Liver (tissue), 9 donors: ENCODE results near the gene SEMA5A. TPM values are rescaled to one million over a fixed set of nuclear protein-coding genes. Genes with fewer than 3 reads are reported as not detected.

ENCODE experiments used
- DNase-seq: peaks from one replicate; pipeline ENCODE4 v3.0.0-alpha.2; 2017; ENCODE audit warnings: low spot score
- H3K27ac ChIP-seq, 2 donors: one replicate each; pipeline ENCODE4 v1.7.0; 2013; ENCODE audit warnings: inconsistent platforms in 2 of 2, low read length in 2 of 2, control low read depth in 1 of 2, low read depth in 1 of 2, mild to moderate bottlenecking in 1 of 2
- H3K27me3 ChIP-seq, 4 donors: one replicate each; pipeline versions ENCODE4 v1.6.1 to v1.7.0; 2013; ENCODE audit warnings: low read length in 3 of 4, inconsistent platforms in 1 of 4, mild to moderate bottlenecking in 1 of 4, moderate library complexity in 1 of 4; ENCODE audit not compliant: control insufficient read depth in 4 of 4, insufficient read depth in 4 of 4
- H3K36me3 ChIP-seq, 4 donors: one replicate each; pipeline versions ENCODE4 v1.6.1 to v1.7.0; 2013; ENCODE audit warnings: low read length in 3 of 4, mild to moderate bottlenecking in 3 of 4, low read depth in 1 of 4, moderate library complexity in 1 of 4; ENCODE audit not compliant: control insufficient read depth in 4 of 4, insufficient read depth in 3 of 4
- H3K4me1 ChIP-seq, 4 donors: one replicate each; pipeline versions ENCODE4 v1.6.1 to v1.7.0; 2013; ENCODE audit warnings: low read length in 3 of 4, mild to moderate bottlenecking in 3 of 4, moderate library complexity in 1 of 4; ENCODE audit not compliant: control insufficient read depth in 4 of 4, insufficient read depth in 4 of 4
- H3K4me3 ChIP-seq, 3 donors: one replicate each; pipeline versions ENCODE4 v1.6.1 to v1.7.0; 2013; ENCODE audit warnings: low read length in 3 of 3, control low read depth in 1 of 3, low read depth in 1 of 3, mild to moderate bottlenecking in 1 of 3
- H3K9ac ChIP-seq, 2 donors: one replicate each; pipeline ENCODE4 v1.7.0; 2013; ENCODE audit warnings: low read length in 2 of 2, mild to moderate bottlenecking in 2 of 2, moderate library complexity in 2 of 2, control low read depth in 1 of 2, low read depth in 1 of 2
- H3K9me3 ChIP-seq, 4 donors: one replicate each; pipeline versions ENCODE4 v1.6.1 to v1.7.0; 2013; ENCODE audit warnings: low read length in 3 of 4; ENCODE audit not compliant: control insufficient read depth in 4 of 4
- ATF3 ChIP-seq: IDR thresholded peaks from 2 replicates; pipeline ENCODE4 v1.6.1; 2016; ENCODE audit warnings: antibody characterized with exemption
- CTCF ChIP-seq: fragments of 150-350 bp; IDR thresholded peaks from 2 replicates; pipeline ENCODE4 v1.5.1; 2017; ENCODE audit warnings: improper control_type of control experiment, low read depth, low read length; ENCODE audit not compliant: missing input control
- EGR1 ChIP-seq, 2 donors: IDR thresholded peaks; 2 replicates each; pipeline ENCODE4 v1.6.1; 2016 to 2018; ENCODE audit warnings: antibody characterized with exemption in 2 of 2, low read depth in 2 of 2
- FOXA1 ChIP-seq: IDR thresholded peaks from 2 replicates; pipeline ENCODE4 v1.6.1; 2016; ENCODE audit warnings: antibody characterized with exemption
- FOXA2 ChIP-seq: IDR thresholded peaks from 2 replicates; pipeline ENCODE4 v1.6.1; 2016; ENCODE audit warnings: antibody characterized with exemption
- GABPA ChIP-seq, 2 donors: IDR thresholded peaks in 1 of 2; conservative IDR thresholded peaks in 1 of 2; 2 replicates each; pipeline ENCODE4 v1.6.1; 2016; ENCODE audit warnings: antibody characterized with exemption in 2 of 2, mild to moderate bottlenecking in 1 of 2, moderate library complexity in 1 of 2
- HNF4A ChIP-seq, 2 donors: conservative IDR thresholded peaks; 2 replicates each; pipeline ENCODE4 v1.6.1; 2016; ENCODE audit warnings: antibody characterized with exemption in 2 of 2, mild to moderate bottlenecking in 2 of 2
- HNF4G ChIP-seq: IDR thresholded peaks from 2 replicates; pipeline ENCODE4 v1.6.1; 2016; ENCODE audit warnings: antibody characterized with exemption
- JUND ChIP-seq, 2 donors: IDR thresholded peaks; 2 replicates each; pipeline ENCODE4 v1.6.1; 2016; ENCODE audit warnings: antibody characterized with exemption in 2 of 2
- MAX ChIP-seq: IDR thresholded peaks from 2 replicates; pipeline ENCODE4 v1.6.1; 2016; ENCODE audit warnings: antibody characterized with exemption
- NR2F2 ChIP-seq: IDR thresholded peaks from 2 replicates; pipeline ENCODE4 v1.6.1; 2016; ENCODE audit warnings: antibody characterized with exemption
- RAD21 ChIP-seq, 2 donors: IDR thresholded peaks; 2 replicates each; pipeline ENCODE4 v1.6.1; 2016; ENCODE audit warnings: antibody characterized with exemption in 2 of 2, mild to moderate bottlenecking in 2 of 2
- RXRA ChIP-seq, 2 donors: IDR thresholded peaks; 2 replicates each; pipeline ENCODE4 v1.6.1; 2017 to 2018; ENCODE audit warnings: antibody characterized with exemption in 2 of 2, mild to moderate bottlenecking in 1 of 2
- SP1 ChIP-seq: IDR thresholded peaks from 2 replicates; pipeline ENCODE4 v1.6.1; 2018; ENCODE audit warnings: antibody characterized with exemption, mild to moderate bottlenecking
- TAF1 ChIP-seq: conservative IDR thresholded peaks from 2 replicates; pipeline ENCODE4 v1.6.1; 2016; ENCODE audit warnings: antibody characterized with exemption, mild to moderate bottlenecking
- YY1 ChIP-seq: IDR thresholded peaks from 2 replicates; pipeline ENCODE4 v1.6.1; 2016; ENCODE audit warnings: antibody characterized with exemption, mild to moderate bottlenecking
- WGBS: extraction: QIAGEN DNeasy Blood & Tissue Kit; methylation state at CpG from one replicate; pipeline ENCODE4 v1.1.7; 2013; 5-methylcytosine and 5-hydroxymethylcytosine counted together
- polyA plus RNA-seq, 2 donors: library from polyadenylated mRNA; stranded (reverse) in 1 of 2; unstranded in 1 of 2; fragments of 200-250 nt in 1 of 2; fragments of >200 nt in 1 of 2; fragmentation: Nextera tagmentation in 1 of 2; extraction: Ambion mirVana in 1 of 2; gene quantifications; one replicate each; pipeline versions ENCODE4 v1.2.1 to v1.2.3, GENCODE V29; 2013 to 2015
- total RNA-seq, 2 donors: library from RNA; depleted of rRNA; stranded (reverse); fragments of >200 nt; gene quantifications; one replicate each; pipeline ENCODE4 v1.2.3, GENCODE V29; 2014
- TF ChIP-seq, protein P1 (sequence below): IDR thresholded peaks from 2 replicates; pipeline ENCODE4 v1.6.1; 2016; ENCODE audit warnings: antibody characterized with exemption
- TF ChIP-seq, protein P2 (sequence below): IDR thresholded peaks from 2 replicates; pipeline ENCODE4 v1.6.1; 2016; ENCODE audit warnings: antibody characterized with exemption, mild to moderate bottlenecking
- donor health status: healthy.
- donor health status: healthy.
- donor health status: healthy.
- donor health status: healthy.
- donor health status: healthy.

SEMA5A gene
- total and polyA plus RNA-seq, 4 donors, result 1.1 to 5.8 (median 3.2) TPM

- no peaks in the 10 kb centered on the region for H3K27me3 ChIP-seq
- H3K4me3 ChIP-seq, result no peak overlapping the region
- no peaks in the 10 kb centered on the region for H3K4me1 ChIP-seq
- no peak overlapping the region for H3K27ac ChIP-seq
- H3K9me3 ChIP-seq, result no peaks in the 10 kb centered on the region
- TF ChIP-seq GABPA (IDR thresholded peaks at IDR 0.05 in 1 of 2, conservative IDR thresholded peaks at IDR 0.05 in 1 of 2) (no peak), NR2F2 (no peak), YY1 (no peak), FOXA2 (no peak), SP1 (no peak), JUND (IDR thresholded peaks at IDR 0.05) (no peak), RAD21 (IDR thresholded peaks at IDR 0.05) (no peak), RXRA (IDR thresholded peaks at IDR 0.05) (no peak)
- TF ChIP-seq, protein P1, sequence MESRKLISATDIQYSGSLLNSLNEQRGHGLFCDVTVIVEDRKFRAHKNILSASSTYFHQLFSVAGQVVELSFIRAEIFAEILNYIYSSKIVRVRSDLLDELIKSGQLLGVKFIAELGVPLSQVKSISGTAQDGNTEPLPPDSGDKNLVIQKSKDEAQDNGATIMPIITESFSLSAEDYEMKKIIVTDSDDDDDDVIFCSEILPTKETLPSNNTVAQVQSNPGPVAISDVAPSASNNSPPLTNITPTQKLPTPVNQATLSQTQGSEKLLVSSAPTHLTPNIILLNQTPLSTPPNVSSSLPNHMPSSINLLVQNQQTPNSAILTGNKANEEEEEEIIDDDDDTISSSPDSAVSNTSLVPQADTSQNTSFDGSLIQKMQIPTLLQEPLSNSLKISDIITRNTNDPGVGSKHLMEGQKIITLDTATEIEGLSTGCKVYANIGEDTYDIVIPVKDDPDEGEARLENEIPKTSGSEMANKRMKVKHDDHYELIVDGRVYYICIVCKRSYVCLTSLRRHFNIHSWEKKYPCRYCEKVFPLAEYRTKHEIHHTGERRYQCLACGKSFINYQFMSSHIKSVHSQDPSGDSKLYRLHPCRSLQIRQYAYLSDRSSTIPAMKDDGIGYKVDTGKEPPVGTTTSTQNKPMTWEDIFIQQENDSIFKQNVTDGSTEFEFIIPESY, result no peak
- TF ChIP-seq, protein P2, sequence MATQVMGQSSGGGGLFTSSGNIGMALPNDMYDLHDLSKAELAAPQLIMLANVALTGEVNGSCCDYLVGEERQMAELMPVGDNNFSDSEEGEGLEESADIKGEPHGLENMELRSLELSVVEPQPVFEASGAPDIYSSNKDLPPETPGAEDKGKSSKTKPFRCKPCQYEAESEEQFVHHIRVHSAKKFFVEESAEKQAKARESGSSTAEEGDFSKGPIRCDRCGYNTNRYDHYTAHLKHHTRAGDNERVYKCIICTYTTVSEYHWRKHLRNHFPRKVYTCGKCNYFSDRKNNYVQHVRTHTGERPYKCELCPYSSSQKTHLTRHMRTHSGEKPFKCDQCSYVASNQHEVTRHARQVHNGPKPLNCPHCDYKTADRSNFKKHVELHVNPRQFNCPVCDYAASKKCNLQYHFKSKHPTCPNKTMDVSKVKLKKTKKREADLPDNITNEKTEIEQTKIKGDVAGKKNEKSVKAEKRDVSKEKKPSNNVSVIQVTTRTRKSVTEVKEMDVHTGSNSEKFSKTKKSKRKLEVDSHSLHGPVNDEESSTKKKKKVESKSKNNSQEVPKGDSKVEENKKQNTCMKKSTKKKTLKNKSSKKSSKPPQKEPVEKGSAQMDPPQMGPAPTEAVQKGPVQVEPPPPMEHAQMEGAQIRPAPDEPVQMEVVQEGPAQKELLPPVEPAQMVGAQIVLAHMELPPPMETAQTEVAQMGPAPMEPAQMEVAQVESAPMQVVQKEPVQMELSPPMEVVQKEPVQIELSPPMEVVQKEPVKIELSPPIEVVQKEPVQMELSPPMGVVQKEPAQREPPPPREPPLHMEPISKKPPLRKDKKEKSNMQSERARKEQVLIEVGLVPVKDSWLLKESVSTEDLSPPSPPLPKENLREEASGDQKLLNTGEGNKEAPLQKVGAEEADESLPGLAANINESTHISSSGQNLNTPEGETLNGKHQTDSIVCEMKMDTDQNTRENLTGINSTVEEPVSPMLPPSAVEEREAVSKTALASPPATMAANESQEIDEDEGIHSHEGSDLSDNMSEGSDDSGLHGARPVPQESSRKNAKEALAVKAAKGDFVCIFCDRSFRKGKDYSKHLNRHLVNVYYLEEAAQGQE, result no peak
- DNase-seq, result no peak
- no peak overlapping the region for H3K9ac ChIP-seq
- WGBS, result 96% methylated on average over 11 of the region's 11 CpGs
- peaks cover 0 to 28% (median 6%) of the 10 kb centered on the region in 4 donors for H3K36me3 ChIP-seq
Measured at GRCh38 chr5:9051779-9052178, 494.1 kb downstream of the SEMA5A start.

GRCh38 chr5:9047932-9048331 lies 497.9 kb downstream of the SEMA5A start:
- Histone ChIP-seq H3K4me3 (no peak overlapping the region), H3K27ac (no peak overlapping the region), H3K36me3 (peaks cover 0 to 30% (median 13%) of the 10 kb centered on the region in 4 donors), H3K9ac (no peak overlapping the region), H3K27me3 (no peaks in the 10 kb centered on the region), H3K4me1 (no peaks in the 10 kb centered on the region), H3K9me3 (no peaks in the 10 kb centered on the region)
- TF ChIP-seq SP1, result no peak
- no peak for TF ChIP-seq RAD21 (IDR thresholded peaks at IDR 0.05)
- no peak for TF ChIP-seq YY1
- no peak for TF ChIP-seq TAF1
- TF ChIP-seq, protein P2, result no peak
- no peak for TF ChIP-seq RXRA (IDR thresholded peaks at IDR 0.05)
- no peak for TF ChIP-seq EGR1 (IDR thresholded peaks at IDR 0.05; ENCODE audit: low read depth in 2 of 2)
- TF ChIP-seq FOXA1, result no peak
- TF ChIP-seq CTCF, result no peak
- no peak for TF ChIP-seq ATF3
- TF ChIP-seq, protein P1, result no peak
- no peak for TF ChIP-seq FOXA2
- TF ChIP-seq HNF4G, result no peak
- TF ChIP-seq NR2F2, result no peak
- no peak for TF ChIP-seq HNF4A (conservative IDR thresholded peaks at IDR 0.05)
- TF ChIP-seq MAX, result no peak
- TF ChIP-seq JUND (IDR thresholded peaks at IDR 0.05), result no peak
- no peak for TF ChIP-seq GABPA (IDR thresholded peaks at IDR 0.05 in 1 of 2, conservative IDR thresholded peaks at IDR 0.05 in 1 of 2)
- DNase-seq, result no peak
- WGBS, result 81% methylated on average over 5 of the region's 5 CpGs
